HepG2 (cell line): ENCODE results near the gene PAIP1. TPM values are rescaled to one million over a fixed set of nuclear protein-coding genes. Genes with fewer than 3 reads are reported as not detected.
A peak's percentile ranks its signal among the peaks of the same experiment; 100 is the strongest.

ENCODE experiments used
- ESRRA ChIP-seq: sonication (generic); formaldehyde crosslinking; IDR thresholded peaks from 2 replicates; pipeline ENCODE4 v1.5.1; 2020; ENCODE audit warnings: mild to moderate bottlenecking, low read depth, missing genetic modification reagents
- HDAC1 ChIP-seq: sonication (generic); formaldehyde crosslinking; IDR thresholded peaks from 2 replicates; pipeline ENCODE4 v1.5.1; 2020; ENCODE audit warnings: mild to moderate bottlenecking, missing genetic modification reagents
- MAFG ChIP-seq: sonication (generic); formaldehyde crosslinking; IDR thresholded peaks from 2 replicates; pipeline ENCODE4 v1.5.1; 2020; ENCODE audit warnings: mild to moderate bottlenecking, missing genetic modification reagents
- SRSF9 ChIP-seq: fragments of 200-400 bp; formaldehyde crosslinking; IDR thresholded peaks from 2 replicates; pipeline ENCODE4 v1.6.1; 2018; ENCODE audit warnings: borderline replicate concordance, mild to moderate bottlenecking, low read depth, low read length; ENCODE audit not compliant: insufficient read depth, poor library complexity, severe bottlenecking
- ZNF546 ChIP-seq: sonication (generic); formaldehyde crosslinking; conservative IDR thresholded peaks from 2 replicates; pipeline ENCODE4 v1.8.1; 2023; ENCODE audit warnings: mild to moderate bottlenecking, missing genetic modification reagents
- ZNF7 ChIP-seq: IDR thresholded peaks from 2 replicates; pipeline ENCODE4 v1.6.1; 2016; ENCODE audit warnings: missing biosample characterization, missing genetic modification reagents
- ZNF792 ChIP-seq: IDR thresholded peaks from 2 replicates; pipeline ENCODE4 v1.6.1; 2016
- polyA plus RNA-seq, 8 experiments: library from polyadenylated mRNA; depleted of rRNA in 3 of 8; stranded (reverse) in 7 of 8; unstranded in 1 of 8; fragments of >200 nt; fragmentation: Illumina TruSeq in 4 of 8; extraction: Trizol in 4 of 8; gene quantifications; 2 replicates each; pipeline versions ENCODE4 v1.2.1 to v1.2.3, GENCODE V29; 2011 to 2016; ENCODE audit warnings: low read depth in 4 of 8, missing spikeins in 1 of 8, mixed read lengths in 1 of 8; ENCODE audit not compliant: insufficient read depth in 1 of 8
- total RNA-seq, 5 experiments: library from RNA; depleted of rRNA; stranded (reverse); fragments of >200 nt; fragmentation: Illumina TruSeq; extraction: Trizol; gene quantifications; 2 replicates each; pipeline ENCODE4 v1.2.3, GENCODE V29; 2016; ENCODE audit warnings: low read depth in 1 of 5
- TF ChIP-seq, protein P1 (sequence below): sonication (generic); formaldehyde crosslinking; IDR thresholded peaks from 2 replicates; pipeline ENCODE4 v1.4.0; 2020; ENCODE audit warnings: missing genetic modification reagents
- TF ChIP-seq, protein P2 (sequence below): sonication (generic); formaldehyde crosslinking; IDR thresholded peaks from 2 replicates; pipeline ENCODE4 v1.5.0; 2020; ENCODE audit warnings: mild to moderate bottlenecking, missing genetic modification reagents, borderline replicate concordance
- TF ChIP-seq, protein P3 (sequence below): IDR thresholded peaks from 2 replicates; pipeline ENCODE4 v1.6.1; 2018; ENCODE audit warnings: missing genetic modification reagents
- TF ChIP-seq, protein P4 (sequence below): conservative IDR thresholded peaks from 2 replicates; pipeline ENCODE4 v1.6.1; 2018; ENCODE audit warnings: missing genetic modification reagents
- TF ChIP-seq, protein P5 (sequence below): IDR thresholded peaks from 2 replicates; pipeline ENCODE4 v1.6.1; 2016; ENCODE audit warnings: low read depth, borderline replicate concordance

PAIP1 gene
- total and polyA plus RNA-seq, 2 of the 13 experiments (the other 11 are each of a cell fraction or from before 2014, with no cell fraction given): 96.6 to 116 TPM

DNA sequence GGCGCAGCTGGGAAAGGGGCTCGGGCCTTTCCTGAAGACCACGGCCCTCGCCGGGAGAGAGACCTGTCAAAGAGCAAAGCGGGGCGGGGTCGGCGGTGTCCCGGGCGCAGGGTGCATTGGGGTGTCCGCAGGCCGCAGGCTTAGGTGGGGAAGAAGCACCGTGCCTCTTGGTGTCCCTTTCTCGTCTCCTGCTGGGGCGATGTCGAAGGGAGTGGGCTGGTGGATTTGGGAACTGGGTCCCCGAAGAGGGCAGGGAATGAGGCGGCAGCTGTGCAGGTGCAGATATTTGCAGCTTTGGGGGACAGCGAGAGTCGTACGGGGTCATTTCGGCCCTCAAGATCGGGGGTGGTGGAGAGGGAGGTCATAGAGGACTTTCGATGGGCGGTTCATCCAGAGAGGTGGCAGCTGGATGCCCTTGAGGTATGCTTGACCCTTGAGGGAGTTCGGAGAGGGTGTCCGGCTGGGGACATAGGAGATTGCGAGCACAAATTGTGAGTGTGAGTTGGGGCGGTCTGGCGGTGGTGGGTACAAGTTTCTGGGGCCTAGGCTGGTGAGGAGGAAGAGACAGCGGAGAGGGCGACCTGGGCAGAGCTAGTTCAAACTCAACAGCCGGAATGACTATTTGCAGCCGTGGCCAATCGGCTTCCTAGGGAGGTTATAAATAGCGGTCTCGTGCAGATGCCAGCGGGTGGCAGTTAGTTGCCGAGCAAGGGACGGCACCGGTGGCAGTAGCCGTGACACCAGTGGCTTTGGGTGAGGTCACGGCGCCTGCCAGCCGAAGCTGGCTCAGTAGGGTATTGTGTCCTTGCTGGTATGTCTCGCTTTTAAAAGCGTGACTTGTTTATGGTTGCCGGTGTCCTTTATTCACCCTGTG lies 46.7 kb upstream of the PAIP1 start (continued):
- TF ChIP-seq, protein P1, sequence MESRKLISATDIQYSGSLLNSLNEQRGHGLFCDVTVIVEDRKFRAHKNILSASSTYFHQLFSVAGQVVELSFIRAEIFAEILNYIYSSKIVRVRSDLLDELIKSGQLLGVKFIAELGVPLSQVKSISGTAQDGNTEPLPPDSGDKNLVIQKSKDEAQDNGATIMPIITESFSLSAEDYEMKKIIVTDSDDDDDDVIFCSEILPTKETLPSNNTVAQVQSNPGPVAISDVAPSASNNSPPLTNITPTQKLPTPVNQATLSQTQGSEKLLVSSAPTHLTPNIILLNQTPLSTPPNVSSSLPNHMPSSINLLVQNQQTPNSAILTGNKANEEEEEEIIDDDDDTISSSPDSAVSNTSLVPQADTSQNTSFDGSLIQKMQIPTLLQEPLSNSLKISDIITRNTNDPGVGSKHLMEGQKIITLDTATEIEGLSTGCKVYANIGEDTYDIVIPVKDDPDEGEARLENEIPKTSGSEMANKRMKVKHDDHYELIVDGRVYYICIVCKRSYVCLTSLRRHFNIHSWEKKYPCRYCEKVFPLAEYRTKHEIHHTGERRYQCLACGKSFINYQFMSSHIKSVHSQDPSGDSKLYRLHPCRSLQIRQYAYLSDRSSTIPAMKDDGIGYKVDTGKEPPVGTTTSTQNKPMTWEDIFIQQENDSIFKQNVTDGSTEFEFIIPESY (CRISPR knock-in tag): 0 out of 2 replicates have a peak, but pooled peaks have one; percentile 29
- TF ChIP-seq MAFG (CRISPR knock-in tag) (no peak), ZNF7 (CRISPR knock-in tag) (no peak), ESRRA (CRISPR knock-in tag) (no peak), HDAC1 (CRISPR knock-in tag) (no peak; the same call in 1 of the 2 replicates), ZNF792 (no peak), ZNF546 (CRISPR knock-in tag) (0 out of 2 replicates have a peak, but pooled peaks have one; percentile 1), SRSF9 (no peak)
- TF ChIP-seq, protein P2, sequence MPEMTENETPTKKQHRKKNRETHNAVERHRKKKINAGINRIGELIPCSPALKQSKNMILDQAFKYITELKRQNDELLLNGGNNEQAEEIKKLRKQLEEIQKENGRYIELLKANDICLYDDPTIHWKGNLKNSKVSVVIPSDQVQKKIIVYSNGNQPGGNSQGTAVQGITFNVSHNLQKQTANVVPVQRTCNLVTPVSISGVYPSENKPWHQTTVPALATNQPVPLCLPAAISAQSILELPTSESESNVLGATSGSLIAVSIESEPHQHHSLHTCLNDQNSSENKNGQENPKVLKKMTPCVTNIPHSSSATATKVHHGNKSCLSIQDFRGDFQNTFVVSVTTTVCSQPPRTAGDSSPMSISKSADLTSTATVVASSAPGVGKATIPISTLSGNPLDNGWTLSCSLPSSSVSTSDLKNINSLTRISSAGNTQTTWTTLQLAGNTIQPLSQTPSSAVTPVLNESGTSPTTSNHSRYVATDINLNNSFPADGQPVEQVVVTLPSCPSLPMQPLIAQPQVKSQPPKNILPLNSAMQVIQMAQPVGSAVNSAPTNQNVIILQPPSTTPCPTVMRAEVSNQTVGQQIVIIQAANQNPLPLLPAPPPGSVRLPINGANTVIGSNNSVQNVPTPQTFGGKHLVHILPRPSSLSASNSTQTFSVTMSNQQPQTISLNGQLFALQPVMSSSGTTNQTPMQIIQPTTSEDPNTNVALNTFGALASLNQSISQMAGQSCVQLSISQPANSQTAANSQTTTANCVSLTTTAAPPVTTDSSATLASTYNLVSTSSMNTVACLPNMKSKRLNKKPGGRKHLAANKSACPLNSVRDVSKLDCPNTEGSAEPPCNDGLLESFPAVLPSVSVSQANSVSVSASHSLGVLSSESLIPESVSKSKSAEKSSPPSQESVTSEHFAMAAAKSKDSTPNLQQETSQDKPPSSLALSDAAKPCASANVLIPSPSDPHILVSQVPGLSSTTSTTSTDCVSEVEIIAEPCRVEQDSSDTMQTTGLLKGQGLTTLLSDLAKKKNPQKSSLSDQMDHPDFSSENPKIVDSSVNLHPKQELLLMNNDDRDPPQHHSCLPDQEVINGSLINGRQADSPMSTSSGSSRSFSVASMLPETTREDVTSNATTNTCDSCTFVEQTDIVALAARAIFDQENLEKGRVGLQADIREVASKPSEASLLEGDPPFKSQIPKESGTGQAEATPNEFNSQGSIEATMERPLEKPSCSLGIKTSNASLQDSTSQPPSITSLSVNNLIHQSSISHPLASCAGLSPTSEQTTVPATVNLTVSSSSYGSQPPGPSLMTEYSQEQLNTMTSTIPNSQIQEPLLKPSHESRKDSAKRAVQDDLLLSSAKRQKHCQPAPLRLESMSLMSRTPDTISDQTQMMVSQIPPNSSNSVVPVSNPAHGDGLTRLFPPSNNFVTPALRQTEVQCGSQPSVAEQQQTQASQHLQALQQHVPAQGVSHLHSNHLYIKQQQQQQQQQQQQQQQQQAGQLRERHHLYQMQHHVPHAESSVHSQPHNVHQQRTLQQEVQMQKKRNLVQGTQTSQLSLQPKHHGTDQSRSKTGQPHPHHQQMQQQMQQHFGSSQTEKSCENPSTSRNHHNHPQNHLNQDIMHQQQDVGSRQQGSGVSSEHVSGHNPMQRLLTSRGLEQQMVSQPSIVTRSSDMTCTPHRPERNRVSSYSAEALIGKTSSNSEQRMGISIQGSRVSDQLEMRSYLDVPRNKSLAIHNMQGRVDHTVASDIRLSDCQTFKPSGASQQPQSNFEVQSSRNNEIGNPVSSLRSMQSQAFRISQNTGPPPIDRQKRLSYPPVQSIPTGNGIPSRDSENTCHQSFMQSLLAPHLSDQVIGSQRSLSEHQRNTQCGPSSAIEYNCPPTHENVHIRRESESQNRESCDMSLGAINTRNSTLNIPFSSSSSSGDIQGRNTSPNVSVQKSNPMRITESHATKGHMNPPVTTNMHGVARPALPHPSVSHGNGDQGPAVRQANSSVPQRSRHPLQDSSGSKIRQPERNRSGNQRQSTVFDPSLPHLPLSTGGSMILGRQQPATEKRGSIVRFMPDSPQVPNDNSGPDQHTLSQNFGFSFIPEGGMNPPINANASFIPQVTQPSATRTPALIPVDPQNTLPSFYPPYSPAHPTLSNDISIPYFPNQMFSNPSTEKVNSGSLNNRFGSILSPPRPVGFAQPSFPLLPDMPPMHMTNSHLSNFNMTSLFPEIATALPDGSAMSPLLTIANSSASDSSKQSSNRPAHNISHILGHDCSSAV: no peak
- TF ChIP-seq, protein P3, sequence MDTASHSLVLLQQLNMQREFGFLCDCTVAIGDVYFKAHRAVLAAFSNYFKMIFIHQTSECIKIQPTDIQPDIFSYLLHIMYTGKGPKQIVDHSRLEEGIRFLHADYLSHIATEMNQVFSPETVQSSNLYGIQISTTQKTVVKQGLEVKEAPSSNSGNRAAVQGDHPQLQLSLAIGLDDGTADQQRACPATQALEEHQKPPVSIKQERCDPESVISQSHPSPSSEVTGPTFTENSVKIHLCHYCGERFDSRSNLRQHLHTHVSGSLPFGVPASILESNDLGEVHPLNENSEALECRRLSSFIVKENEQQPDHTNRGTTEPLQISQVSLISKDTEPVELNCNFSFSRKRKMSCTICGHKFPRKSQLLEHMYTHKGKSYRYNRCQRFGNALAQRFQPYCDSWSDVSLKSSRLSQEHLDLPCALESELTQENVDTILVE (CRISPR knock-in tag): no peak
- TF ChIP-seq, protein P4, sequence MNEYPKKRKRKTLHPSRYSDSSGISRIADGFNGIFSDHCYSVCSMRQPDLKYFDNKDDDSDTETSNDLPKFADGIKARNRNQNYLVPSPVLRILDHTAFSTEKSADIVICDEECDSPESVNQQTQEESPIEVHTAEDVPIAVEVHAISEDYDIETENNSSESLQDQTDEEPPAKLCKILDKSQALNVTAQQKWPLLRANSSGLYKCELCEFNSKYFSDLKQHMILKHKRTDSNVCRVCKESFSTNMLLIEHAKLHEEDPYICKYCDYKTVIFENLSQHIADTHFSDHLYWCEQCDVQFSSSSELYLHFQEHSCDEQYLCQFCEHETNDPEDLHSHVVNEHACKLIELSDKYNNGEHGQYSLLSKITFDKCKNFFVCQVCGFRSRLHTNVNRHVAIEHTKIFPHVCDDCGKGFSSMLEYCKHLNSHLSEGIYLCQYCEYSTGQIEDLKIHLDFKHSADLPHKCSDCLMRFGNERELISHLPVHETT (CRISPR knock-in tag): no peak
- TF ChIP-seq, protein P5, sequence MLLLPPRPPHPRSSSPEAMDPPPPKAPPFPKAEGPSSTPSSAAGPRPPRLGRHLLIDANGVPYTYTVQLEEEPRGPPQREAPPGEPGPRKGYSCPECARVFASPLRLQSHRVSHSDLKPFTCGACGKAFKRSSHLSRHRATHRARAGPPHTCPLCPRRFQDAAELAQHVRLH (CRISPR knock-in tag): peak; percentile 14; the same call in 1 of the 2 replicates
